ENCODE data around the gene MRGPRX1.

MRGPRX1 gene

DNA sequence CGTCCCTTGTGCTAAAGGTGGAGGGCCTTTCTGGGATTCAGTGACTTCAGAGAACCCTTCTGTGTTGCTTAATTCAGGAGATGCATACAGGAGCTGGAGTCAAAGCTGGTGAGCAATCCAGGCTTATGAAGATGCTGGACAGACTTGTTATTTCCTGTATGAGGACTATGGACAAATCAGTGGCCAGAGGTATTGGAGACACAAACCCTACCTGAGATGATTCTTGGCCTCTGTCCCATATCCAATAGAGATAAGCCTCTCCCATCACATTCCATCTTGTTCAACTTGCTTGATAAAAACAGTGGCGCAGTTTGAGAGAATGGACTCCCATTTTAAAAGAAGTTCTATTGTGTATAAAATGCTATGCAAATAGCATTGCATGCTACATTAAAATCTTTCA, at the start of gene MRGPRX1:
Gene MRGPRX1 (minus strand): TSS at position 101 of the 400 bp plus-strand sequence. CDS start 4,630 bp downstream, outside the sequence.
- Histone ChIP-seq H3K4me3 (ENCODE audit: low read length) (no peak within 1 kb of the TSS), H3K9ac (ENCODE audit: low read length) (no peak within 1 kb of the TSS), H3K27ac (ENCODE audit: low read length) (no peak within 1 kb of the TSS), H3K4me1 (ENCODE audit: low read length) (no peaks in the 10 kb centered on the region), H3K4me2 (ENCODE audit: low read depth, low read length) (no peak within 1 kb of the TSS), H2AFZ (ENCODE audit: low read length) (no peak within 1 kb of the TSS), H3K79me2 (ENCODE audit: low read length) (no peaks in the 10 kb centered on the region), H3K36me3 (replicated peaks; ENCODE audit: insufficient read depth, low read length) (no peaks in the 10 kb centered on the region), H4K20me1 (ENCODE audit: insufficient read depth, low read length) (no peaks in the 10 kb centered on the region), H3K27me3 (replicated peaks; ENCODE audit: insufficient read depth, low read length) (no peaks in the 10 kb centered on the region), H3K9me2 (replicated peaks; ENCODE audit: insufficient read depth, low read length) (no peaks in the 10 kb centered on the region), H3F3A (ENCODE audit: insufficient read depth, low read length) (no peaks in the 10 kb centered on the region), H3K9me3 (replicated peaks; ENCODE audit: insufficient read depth, low read length) (no peaks in the 10 kb centered on the region)
- no peak for DNase-seq
- TF ChIP-seq EZH2phosphoT487 (IDR thresholded peaks at IDR 0.05; ENCODE audit: low read length) (no peak), EZH2 (optimal IDR thresholded peaks at IDR 0.05; ENCODE audit: low read depth, low read length) (no peak)
- TF ChIP-seq, protein P1, sequence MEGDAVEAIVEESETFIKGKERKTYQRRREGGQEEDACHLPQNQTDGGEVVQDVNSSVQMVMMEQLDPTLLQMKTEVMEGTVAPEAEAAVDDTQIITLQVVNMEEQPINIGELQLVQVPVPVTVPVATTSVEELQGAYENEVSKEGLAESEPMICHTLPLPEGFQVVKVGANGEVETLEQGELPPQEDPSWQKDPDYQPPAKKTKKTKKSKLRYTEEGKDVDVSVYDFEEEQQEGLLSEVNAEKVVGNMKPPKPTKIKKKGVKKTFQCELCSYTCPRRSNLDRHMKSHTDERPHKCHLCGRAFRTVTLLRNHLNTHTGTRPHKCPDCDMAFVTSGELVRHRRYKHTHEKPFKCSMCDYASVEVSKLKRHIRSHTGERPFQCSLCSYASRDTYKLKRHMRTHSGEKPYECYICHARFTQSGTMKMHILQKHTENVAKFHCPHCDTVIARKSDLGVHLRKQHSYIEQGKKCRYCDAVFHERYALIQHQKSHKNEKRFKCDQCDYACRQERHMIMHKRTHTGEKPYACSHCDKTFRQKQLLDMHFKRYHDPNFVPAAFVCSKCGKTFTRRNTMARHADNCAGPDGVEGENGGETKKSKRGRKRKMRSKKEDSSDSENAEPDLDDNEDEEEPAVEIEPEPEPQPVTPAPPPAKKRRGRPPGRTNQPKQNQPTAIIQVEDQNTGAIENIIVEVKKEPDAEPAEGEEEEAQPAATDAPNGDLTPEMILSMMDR (IDR thresholded peaks at IDR 0.05; ENCODE audit: low read length), result no peak

DNA sequence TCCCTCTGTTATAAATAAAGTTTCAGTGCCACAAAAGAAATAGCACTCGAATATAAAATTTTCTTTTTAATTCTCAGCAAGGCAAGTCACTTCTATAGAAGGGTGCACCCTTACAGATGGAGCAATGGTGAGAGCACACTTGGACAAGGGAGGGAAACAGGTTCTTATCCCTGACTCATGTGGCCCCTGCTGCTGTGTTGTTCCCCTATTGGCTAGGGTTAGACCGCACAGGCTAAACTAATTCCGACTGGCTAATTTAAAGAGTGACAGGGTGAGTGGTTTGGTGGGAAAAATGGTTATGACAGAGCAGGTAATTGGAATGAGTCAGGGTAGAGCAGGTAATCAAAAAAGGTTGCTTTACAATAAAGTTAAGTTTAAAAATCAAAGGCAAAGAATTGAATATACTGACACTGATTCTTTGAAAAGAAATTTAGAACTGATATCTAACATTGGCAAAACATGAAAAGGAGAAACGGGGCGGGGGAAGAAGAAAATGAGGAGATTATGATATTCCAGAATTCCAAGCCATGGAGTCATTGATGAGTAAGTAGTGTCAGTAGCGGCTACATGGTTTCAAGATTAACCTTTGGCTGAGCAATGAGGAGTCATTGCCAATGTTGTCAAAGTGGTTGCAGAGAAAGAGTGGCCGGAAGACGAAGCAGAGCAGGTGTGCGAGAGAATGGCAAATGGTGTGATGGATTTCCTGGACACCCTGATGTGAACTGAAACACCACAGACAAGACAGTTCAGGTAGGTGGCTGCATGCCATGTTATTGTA, 48.4 kb upstream of the MRGPRX1 start:
- Histone ChIP-seq H3K9me3 (replicated peaks; ENCODE audit: insufficient read depth, low read length) (no peaks in the 10 kb centered on the region), H4K20me1 (ENCODE audit: insufficient read depth, low read length) (no peaks in the 10 kb centered on the region), H2AFZ (ENCODE audit: low read length) (no peak overlapping the region), H3K4me3 (ENCODE audit: low read length) (no peak overlapping the region), H3K36me3 (replicated peaks; ENCODE audit: insufficient read depth, low read length) (no peaks in the 10 kb centered on the region), H3K27ac (ENCODE audit: low read length) (no peak overlapping the region), H3K27me3 (replicated peaks; ENCODE audit: insufficient read depth, low read length) (no peaks in the 10 kb centered on the region), H3F3A (ENCODE audit: insufficient read depth, low read length) (no peaks in the 10 kb centered on the region), H3K79me2 (ENCODE audit: low read length) (no peaks in the 10 kb centered on the region), H3K4me2 (ENCODE audit: low read depth, low read length) (no peak overlapping the region), H3K9ac (ENCODE audit: low read length) (no peak overlapping the region), H3K9me2 (replicated peaks; ENCODE audit: insufficient read depth, low read length) (no peaks in the 10 kb centered on the region), H3K4me1 (ENCODE audit: low read length) (no peaks in the 10 kb centered on the region)
- DNase-seq, result no peak
- TF ChIP-seq, protein P1 (IDR thresholded peaks at IDR 0.05; ENCODE audit: low read length), result no peak
- TF ChIP-seq EZH2phosphoT487 (IDR thresholded peaks at IDR 0.05; ENCODE audit: low read length), result no peak
- no peak for TF ChIP-seq EZH2 (optimal IDR thresholded peaks at IDR 0.05; ENCODE audit: low read depth, low read length)

- no peak overlapping the region for H3K9ac ChIP-seq (ENCODE audit: low read length)
- no peak overlapping the region for H2AFZ ChIP-seq (ENCODE audit: low read length)
- no peaks in the 10 kb centered on the region for H3K36me3 ChIP-seq (replicated peaks; ENCODE audit: insufficient read depth, low read length)
- TF ChIP-seq, protein P1 (IDR thresholded peaks at IDR 0.05; ENCODE audit: low read length), result no peak
- TF ChIP-seq EZH2 (optimal IDR thresholded peaks at IDR 0.05; ENCODE audit: low read depth, low read length) (no peak), EZH2phosphoT487 (IDR thresholded peaks at IDR 0.05; ENCODE audit: low read length) (no peak)
- H3K4me2 ChIP-seq (ENCODE audit: low read depth, low read length), result no peak overlapping the region
- H3K4me3 ChIP-seq (ENCODE audit: low read length), result no peak overlapping the region
- H4K20me1 ChIP-seq (ENCODE audit: insufficient read depth, low read length), result no peaks in the 10 kb centered on the region
- H3K9me2 ChIP-seq (replicated peaks; ENCODE audit: insufficient read depth, low read length), result no peaks in the 10 kb centered on the region
- H3K79me2 ChIP-seq (ENCODE audit: low read length), result no peaks in the 10 kb centered on the region
- DNase-seq, result no peak
- no peaks in the 10 kb centered on the region for H3K9me3 ChIP-seq (replicated peaks; ENCODE audit: insufficient read depth, low read length)
- no peak overlapping the region for H3K27ac ChIP-seq (ENCODE audit: low read length)
- no peaks in the 10 kb centered on the region for H3K27me3 ChIP-seq (replicated peaks; ENCODE audit: insufficient read depth, low read length)
- no peaks in the 10 kb centered on the region for H3K4me1 ChIP-seq (ENCODE audit: low read length)
- no peaks in the 10 kb centered on the region for H3F3A ChIP-seq (ENCODE audit: insufficient read depth, low read length)
Observed at GRCh38 chr11:18986744-18987143, 47.5 kb upstream of the MRGPRX1 start.
